NCI-H146 treated with DMSO at 0.1 percent for 48 hours (cell line): Measurements from ENCODE around the gene UBE2N.
"Not testable (repeated sequence)": the region's sequence is repeated elsewhere in the genome, so short reads cannot be mapped to it uniquely, and the experiment has no call there.

ENCODE experiments used
- DNase-seq: peaks from one replicate; lab custom pipeline; 2025; ENCODE audit not compliant: unreplicated experiment; lab: John Stamatoyannopoulos, UW

Gene UBE2N

GRCh38 chr12:93447555-93448290 is 6.0 kb upstream of the UBE2N start:
- no peak for DNase-seq

DNA sequence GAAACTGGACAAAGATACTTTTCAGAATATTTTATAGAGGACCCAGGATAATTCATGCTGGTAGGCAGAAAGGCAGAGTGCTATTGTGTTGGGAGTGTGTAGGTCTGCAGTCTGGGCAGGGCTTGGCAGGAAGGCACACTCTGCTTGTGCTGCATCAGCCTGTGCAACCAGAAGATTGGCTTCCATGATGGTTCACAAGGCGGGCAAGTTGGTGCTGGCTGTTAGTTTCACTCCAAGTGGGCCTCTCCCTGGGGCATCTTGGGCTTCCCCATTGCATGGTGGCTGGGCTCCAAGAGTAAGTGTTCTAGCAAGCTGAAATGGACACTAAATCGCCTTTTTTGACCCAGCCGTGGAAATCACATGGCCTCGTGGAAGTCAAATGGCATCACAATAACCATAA is 1.8 kb upstream of the UBE2N start:
- DNase-seq: no peak

DNA sequence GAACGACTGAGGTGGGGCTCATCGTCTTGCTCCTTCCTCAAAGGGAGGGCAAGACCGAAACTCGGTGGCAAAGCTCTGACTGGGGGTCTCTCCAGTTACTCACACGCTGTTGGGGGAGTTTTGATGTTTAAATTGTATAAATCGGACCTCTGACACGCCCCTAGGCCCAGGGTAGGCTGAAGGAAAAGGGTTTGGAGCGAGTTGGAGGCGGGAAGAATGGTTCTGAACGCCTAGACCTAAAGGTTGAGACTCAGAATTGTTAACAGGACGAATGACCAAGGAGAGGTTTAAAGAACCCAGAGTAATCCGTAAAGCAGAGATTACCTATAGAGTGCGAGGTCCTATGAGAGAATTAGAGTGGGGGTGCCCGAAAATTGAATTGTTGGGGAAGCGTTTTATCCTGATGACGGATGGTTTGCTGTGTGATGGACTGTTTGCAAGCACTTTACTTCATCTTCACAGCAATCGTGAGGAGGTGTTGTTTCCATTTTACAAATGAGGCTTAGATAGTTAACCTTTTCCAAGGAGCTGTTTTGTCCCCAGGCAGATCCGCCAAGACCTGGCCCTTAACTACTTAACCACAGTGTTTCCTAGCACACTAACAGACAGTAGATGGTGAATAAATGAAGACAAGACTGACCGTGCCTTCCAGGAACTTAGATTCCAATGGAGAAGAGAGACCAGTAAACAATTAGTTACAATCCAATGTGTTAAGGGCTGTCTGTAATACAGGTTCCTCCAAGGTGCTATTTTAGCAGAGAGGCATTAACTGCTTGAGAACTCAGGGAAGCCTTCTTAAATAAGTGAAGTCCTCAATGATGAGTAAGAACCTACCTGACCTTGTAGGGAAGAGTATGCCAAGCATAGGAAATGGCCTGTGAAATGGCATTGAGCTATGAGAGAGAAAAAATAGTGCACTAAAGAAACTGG is 929 bp upstream of the UBE2N start:
- DNase-seq: peak; percentile 47

DNA sequence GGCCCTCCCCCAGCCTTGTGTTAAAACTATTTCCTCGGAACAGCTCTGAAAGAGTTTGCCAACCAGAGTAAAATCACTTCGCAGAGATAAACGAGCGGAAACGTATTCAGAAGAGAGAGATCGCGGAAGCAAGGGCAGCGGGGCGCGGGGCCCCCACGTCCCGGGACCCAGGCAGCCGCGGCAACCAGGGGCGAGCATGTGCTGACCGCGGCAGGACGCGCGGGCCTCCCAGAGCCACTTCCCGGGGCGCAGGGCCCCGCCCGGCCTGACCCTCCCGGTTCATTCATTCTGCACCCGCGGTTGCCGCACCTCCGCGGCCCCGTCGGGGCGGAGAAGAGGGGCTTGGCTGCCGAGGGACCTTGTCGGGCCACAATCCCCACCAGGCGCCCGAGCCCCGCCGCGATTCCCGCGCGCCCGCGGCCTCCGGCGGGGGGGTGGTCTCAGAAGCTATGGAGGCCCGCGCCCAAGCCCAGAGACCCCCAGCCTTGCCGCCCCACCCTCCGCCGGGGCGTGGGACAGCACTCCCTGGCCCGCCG is 598 bp downstream of the UBE2N start:
- DNase-seq: no peak

GRCh38 chr12:93440043-93440835 is 1.5 kb downstream of the UBE2N start:
- DNase-seq: no peak

DNA sequence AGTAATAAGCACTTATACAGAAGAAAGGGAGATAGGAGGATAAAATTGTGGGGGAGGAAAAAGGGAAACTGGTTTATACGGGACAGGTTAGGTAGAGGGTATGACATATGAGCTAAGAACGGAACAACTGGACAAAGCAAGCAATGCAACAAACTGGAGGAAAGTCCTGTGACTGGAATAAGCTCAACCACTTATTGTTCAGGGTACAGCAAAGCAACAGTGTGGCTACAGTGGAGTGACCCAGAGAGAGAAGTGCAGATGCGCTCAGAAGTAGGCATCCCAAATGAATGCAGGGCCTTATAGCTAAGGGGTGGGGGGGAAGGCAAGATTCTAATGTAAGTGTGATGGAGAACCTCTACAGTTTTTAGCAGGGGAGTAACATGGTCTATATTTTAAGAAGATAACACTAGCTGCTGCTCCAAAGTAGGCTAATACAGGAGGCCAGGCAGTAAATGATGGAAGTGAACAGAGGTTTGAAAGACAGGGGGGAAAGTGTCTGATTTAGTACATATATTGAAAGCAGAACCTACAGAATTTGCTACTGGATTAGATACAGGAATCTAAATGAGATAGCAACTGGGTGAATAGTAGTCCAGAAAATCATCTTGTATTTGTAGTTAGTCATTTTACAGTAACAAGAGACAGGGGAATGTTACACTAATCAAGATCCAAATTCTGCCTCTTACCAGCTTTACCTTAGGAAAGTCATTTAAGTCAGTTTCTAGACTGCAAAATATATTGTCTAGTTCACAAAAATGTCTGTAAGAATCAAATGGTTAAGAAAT is 3.3 kb downstream of the UBE2N start:
- DNase-seq: no peak

GRCh38 chr12:93434256-93434865 is 7.4 kb downstream of the UBE2N start:
- no peak for DNase-seq

- not testable (repeated sequence) for DNase-seq
Measured at GRCh38 chr12:93432031-93432430, 9.7 kb downstream of the UBE2N start.

DNA sequence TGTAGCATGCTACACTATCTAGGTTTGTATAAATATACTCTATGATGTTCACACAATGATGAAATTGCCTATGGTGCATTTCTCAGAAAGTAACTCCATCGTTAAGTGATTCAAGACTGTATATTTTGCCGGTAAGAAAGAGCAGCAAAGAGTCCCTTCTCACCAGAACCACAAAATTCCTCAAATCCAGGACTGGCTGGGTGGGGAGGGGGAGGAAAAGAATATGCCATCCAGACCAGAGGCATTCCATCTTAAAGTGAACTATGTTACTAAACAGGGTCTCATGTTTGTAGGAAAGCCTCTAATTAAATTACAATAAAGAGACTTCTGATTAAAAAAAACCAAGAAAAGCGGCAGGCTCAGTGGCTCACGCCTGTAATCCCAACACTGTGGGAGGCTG is 11.5 kb downstream of the UBE2N start:
- DNase-seq: no peak

GRCh38 chr12:93429852-93430251 is 11.9 kb downstream of the UBE2N start:
- DNase-seq: no peak

- no peak for DNase-seq
Measured at GRCh38 chr12:93429448-93429847, 12.3 kb downstream of the UBE2N start.

DNA sequence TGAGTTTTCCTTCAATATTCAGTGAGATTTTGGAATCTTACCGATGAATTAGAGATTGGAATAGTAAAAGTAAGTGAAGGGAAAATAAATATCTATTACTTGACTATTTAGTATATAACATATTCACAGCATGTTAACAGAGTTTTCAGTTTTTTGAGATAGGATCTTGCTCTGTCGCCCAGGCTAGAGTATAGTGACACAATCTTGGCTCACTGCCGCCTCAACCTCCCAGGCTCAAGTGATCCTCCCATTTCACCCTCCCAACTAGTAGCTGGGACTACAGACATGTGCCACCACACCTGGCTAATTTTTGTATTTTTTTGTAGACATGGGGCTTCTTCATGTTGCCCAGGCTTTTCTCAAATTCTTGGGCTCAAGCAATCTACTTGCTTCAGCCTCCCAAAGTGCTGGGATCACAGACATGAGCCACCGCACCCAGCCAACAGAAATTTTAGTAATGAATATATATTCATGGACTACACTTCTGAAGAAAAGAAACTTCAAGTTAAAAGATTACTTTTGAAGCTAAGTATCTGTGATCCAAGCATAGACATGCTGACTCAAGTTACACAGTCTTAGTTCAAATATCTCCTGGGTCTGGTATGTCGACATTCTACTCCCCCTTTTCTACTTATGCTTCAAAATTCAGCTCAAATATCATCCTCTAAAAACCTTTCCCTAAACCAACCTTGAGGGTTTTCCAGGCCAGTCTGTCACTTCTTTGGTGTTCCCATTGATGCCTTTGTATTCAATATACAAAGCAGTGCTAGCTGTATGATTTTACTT is 13.8 kb downstream of the UBE2N start:
- DNase-seq: no peak

DNA sequence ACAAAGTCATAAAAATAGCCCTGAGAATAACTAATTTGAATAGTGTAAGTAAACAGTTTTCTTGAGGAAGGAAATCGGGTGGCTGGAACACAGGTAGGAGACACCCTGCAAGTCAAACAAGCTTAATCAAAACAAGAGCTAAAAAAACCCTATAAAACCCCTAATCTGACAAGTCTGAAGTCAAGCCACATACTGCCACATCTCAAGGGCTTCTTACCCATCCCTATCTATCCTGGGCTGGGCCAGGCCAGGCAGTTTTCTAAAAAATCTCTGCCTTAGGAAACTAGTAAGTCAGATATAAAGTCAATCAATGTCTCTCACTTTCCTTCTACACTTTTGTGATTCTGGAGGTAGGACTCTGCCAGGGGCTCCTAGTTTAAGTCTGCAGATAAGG is 15.3 kb downstream of the UBE2N start:
- DNase-seq: no peak

GRCh38 chr12:93425736-93426411 is 15.9 kb downstream of the UBE2N start:
- no peak for DNase-seq

DNA sequence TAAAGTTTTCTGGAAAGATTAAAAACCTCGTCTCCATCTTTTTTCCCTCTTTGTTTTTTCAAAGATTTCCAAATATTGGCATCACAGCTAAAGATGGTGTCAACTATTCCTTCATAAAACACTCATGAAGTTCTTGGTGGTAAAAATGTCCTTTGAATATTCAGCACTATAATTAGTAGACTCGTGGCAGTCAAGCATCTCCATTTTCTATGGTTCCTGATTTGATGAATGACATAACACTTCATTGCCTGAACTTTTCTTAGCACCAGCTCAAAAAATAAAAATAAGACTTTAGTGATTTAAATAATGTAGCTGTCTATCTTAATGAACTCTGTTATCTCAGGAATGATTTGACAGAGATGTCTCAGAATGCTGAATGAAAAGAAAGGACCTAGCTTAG is 19.7 kb downstream of the UBE2N start:
- no peak for DNase-seq

DNA sequence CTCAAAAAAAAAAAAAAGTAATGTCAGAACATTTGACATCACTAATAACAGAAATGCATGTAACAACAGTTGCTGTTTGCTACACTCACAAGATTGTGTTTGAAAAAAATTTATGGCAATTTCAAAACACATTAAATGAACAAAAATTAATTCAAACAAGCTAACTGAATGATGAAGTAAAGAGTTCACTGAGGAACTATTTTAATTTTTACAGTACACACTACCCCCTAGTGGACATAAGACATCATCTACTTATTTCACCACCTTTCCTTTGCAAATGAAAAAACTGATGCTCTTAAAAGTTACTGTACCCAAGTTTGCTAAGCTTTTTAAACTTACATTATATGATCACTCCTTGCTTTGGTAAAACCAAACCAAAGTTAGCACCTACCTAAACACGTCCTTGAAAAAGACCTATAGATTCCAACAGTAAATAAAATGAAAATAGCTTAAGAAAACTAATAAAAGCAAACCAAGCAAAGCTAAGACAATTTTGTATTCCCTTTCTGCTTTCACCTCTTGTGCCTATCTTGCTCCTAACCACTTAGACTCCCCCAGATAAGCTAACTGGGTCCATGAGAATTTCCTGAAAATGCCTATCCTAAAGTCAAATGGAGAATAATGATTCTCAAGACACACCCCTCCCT is 22.2 kb downstream of the UBE2N start:
- DNase-seq: no peak

DNA sequence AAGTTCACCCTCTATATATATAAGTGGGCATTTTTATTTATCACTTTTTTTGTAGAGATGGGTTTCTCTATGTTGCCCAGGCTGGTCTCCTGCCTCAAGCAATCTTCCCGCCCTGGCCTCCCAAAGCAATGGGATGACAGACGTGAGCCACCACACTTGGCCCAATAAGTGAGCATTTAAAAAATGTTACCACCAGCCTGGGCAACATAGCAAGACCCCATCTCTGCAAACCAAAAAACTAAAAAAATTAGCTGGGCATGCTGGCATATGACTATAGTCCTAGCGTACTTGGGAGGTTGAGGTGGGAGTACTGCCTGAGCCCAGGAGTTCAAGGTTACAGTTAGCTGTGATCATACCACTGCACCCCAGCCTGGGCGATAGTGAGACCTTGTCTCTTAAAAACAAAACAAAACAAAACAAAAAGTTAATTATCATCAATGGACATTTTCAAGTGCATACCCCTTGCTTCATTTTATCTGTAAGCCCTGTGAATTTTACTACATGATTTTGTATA is 23.7 kb downstream of the UBE2N start:
- DNase-seq: no peak
